ENCODE results near the gene PHF8.

DNA sequence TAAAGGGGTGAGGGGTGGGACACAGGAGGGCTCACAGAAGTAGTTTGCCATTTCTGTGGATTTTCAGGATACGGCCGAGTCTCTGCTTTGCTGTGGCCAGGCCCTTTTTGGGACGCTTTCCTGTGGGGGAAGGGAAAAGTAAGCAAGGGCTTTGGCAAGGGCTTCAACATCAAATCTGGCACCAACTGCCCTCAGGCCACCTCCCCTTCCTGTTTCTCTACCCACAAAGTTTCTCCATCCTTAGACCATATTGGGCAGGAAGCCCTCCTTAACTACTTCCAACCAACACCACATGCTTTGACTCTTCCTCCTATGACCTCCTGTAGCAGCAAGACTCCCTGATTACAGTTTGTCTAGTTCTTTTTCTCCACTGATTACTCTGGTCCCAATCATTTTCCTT is 105.1 kb downstream of the PHF8 start:
- TF ChIP-seq, protein P1, sequence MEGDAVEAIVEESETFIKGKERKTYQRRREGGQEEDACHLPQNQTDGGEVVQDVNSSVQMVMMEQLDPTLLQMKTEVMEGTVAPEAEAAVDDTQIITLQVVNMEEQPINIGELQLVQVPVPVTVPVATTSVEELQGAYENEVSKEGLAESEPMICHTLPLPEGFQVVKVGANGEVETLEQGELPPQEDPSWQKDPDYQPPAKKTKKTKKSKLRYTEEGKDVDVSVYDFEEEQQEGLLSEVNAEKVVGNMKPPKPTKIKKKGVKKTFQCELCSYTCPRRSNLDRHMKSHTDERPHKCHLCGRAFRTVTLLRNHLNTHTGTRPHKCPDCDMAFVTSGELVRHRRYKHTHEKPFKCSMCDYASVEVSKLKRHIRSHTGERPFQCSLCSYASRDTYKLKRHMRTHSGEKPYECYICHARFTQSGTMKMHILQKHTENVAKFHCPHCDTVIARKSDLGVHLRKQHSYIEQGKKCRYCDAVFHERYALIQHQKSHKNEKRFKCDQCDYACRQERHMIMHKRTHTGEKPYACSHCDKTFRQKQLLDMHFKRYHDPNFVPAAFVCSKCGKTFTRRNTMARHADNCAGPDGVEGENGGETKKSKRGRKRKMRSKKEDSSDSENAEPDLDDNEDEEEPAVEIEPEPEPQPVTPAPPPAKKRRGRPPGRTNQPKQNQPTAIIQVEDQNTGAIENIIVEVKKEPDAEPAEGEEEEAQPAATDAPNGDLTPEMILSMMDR (IDR thresholded peaks at IDR 0.05): no peak
- no peak for TF ChIP-seq POLR2A (IDR thresholded peaks at IDR 0.05)
- TF ChIP-seq EP300 (IDR thresholded peaks at IDR 0.05): no peak

Data from tibial nerve (tissue), 4 donors.